ENCODE measurements around the gene GPR139. TPM values are rescaled to one million over a fixed set of nuclear protein-coding genes. Genes with fewer than 3 reads are reported as not detected.

GPR139 gene
- total RNA-seq, 1 donor from 2014 or later = not detected

GRCh38 chr16:20104563-20105183, 31.0 kb upstream of the GPR139 start:
- no peak for TF ChIP-seq CTCF (IDR thresholded peaks at IDR 0.05)
- no peak overlapping the region for H3K4me3 ChIP-seq
- intact Hi-C loops (cut with DNase I) = no loop called here
- DNase-seq (no peak), ATAC-seq (no peak)
- H3K27ac ChIP-seq = no peak overlapping the region
- H3K4me1 ChIP-seq = no peaks in the 10 kb centered on the region
- H3K27me3 ChIP-seq (ENCODE audit: low read depth) = no peaks in the 10 kb centered on the region
- H3K36me3 ChIP-seq = no peaks in the 10 kb centered on the region
- no peaks in the 10 kb centered on the region for H3K9me3 ChIP-seq

- DNase-seq = no peak
- H3K9me3 ChIP-seq = no peaks in the 10 kb centered on the region
- no peak overlapping the region for H3K4me3 ChIP-seq
- ATAC-seq = no peak
- intact Hi-C loops (cut with DNase I) = no loop called here
- no peaks in the 10 kb centered on the region for H3K36me3 ChIP-seq
- H3K27ac ChIP-seq = no peak overlapping the region
- H3K4me1 ChIP-seq = no peaks in the 10 kb centered on the region
- no peak for TF ChIP-seq CTCF (IDR thresholded peaks at IDR 0.05)
- peaks cover 5% of the 10 kb centered on the region for H3K27me3 ChIP-seq (ENCODE audit: low read depth)
Observed at GRCh38 chr16:20102521-20102920, 28.8 kb upstream of the GPR139 start.

GRCh38 chr16:20102021-20102420, 28.3 kb upstream of the GPR139 start:
- DNase-seq (no peak), ATAC-seq (no peak)
- Histone ChIP-seq H3K4me1 (no peaks in the 10 kb centered on the region), H3K27me3 (ENCODE audit: low read depth) (peaks cover 5% of the 10 kb centered on the region), H3K27ac (no peak overlapping the region), H3K9me3 (no peaks in the 10 kb centered on the region), H3K4me3 (no peak overlapping the region), H3K36me3 (no peaks in the 10 kb centered on the region)
- no peak for TF ChIP-seq CTCF (IDR thresholded peaks at IDR 0.05)
- intact Hi-C loops (cut with DNase I) = no loop called here

GRCh38 chr16:20099375-20099774, 25.7 kb upstream of the GPR139 start:
- DNase-seq (no peak), ATAC-seq (no peak)
- Histone ChIP-seq H3K36me3 (no peaks in the 10 kb centered on the region), H3K27me3 (ENCODE audit: low read depth) (peaks cover 5% of the 10 kb centered on the region), H3K4me3 (no peak overlapping the region), H3K9me3 (no peaks in the 10 kb centered on the region), H3K4me1 (no peaks in the 10 kb centered on the region), H3K27ac (no peak overlapping the region)
- intact Hi-C loops (cut with DNase I) = no loop called here
- no peak for TF ChIP-seq CTCF (IDR thresholded peaks at IDR 0.05)

- DNase-seq (no peak), ATAC-seq (no peak)
- H3K27ac ChIP-seq = no peak overlapping the region
- TF ChIP-seq CTCF (IDR thresholded peaks at IDR 0.05) = no peak
- no peaks in the 10 kb centered on the region for H3K9me3 ChIP-seq
- no peaks in the 10 kb centered on the region for H3K36me3 ChIP-seq
- H3K4me1 ChIP-seq = no peaks in the 10 kb centered on the region
- H3K4me3 ChIP-seq = no peak overlapping the region
- peaks cover 5% of the 10 kb centered on the region for H3K27me3 ChIP-seq (ENCODE audit: low read depth)
- intact Hi-C loops (cut with DNase I) = no loop called here
Observed at GRCh38 chr16:20094157-20094556, 20.5 kb upstream of the GPR139 start.
